Measurements from ENCODE around the gene ETV6.

ETV6 gene

GRCh38 chr12:11713202-11713601 is 63.7 kb downstream of the ETV6 start:
- in situ Hi-C loops (cut with MboI; ENCODE audit: low sequenced_read_pairs) = no loop called here

GRCh38 chr12:11714626-11715025 is 65.2 kb downstream of the ETV6 start:
- in situ Hi-C loops (cut with MboI; ENCODE audit: low sequenced_read_pairs) = no loop called here

DNA sequence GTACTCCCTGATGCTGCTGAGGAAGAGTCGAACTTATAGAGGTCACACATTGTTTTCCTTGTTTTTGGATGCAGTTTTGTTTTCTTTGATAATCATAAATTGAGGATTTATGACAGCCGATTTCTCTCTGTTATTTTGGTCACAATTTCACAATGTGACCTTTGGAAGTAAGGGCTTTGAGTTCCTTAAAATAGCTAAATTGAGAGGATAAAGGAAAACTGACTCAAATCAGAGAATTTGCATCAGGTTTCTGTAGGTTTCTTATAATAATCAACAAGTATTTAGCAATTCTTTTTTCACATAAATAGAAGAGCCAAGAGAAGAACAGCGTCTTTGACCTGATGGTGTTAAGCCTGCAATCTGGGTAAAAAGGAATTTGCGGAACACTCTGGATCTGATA is 66.1 kb downstream of the ETV6 start:
- in situ Hi-C loops (cut with MboI; ENCODE audit: low sequenced_read_pairs) = no loop called here

DNA sequence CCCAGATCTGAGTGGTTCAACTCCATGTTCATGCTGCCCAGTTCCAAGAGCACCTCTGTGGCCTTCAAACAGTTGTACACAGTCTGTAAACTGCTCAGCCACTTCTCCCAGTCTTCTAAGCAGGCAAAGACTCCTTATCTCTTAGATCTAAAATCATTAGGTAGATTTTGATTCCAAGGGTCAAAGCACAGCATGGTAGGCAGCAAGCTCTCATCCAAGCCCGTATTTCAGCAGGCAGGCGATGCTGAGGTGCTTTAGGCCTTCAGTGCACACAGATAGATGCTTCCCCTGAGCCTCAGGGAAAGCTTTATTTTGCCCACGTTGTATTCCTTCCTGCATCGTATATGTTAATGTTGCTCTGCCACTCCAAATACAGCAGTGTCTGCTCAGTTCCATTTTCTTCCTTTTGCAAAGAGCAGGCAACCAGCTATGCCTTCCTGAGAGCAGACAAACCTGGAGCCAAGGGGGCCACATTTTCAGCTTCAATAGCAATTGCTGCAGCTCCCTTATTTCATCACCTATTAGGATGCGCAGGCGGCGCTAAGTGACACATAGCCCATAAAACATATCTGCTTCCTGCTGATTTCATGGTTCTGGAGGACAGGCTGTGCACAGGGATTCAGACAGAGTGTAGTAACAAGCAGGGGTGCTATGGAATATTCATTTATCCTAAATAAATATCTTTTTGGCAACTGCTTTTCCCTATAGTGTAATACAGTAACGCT is 67.5 kb downstream of the ETV6 start:
- in situ Hi-C loops (cut with MboI; ENCODE audit: low sequenced_read_pairs) = no loop called here

GRCh38 chr12:11717519-11717961 is 68.1 kb downstream of the ETV6 start:
- in situ Hi-C loops (cut with MboI; ENCODE audit: low sequenced_read_pairs) = no loop called here

DNA sequence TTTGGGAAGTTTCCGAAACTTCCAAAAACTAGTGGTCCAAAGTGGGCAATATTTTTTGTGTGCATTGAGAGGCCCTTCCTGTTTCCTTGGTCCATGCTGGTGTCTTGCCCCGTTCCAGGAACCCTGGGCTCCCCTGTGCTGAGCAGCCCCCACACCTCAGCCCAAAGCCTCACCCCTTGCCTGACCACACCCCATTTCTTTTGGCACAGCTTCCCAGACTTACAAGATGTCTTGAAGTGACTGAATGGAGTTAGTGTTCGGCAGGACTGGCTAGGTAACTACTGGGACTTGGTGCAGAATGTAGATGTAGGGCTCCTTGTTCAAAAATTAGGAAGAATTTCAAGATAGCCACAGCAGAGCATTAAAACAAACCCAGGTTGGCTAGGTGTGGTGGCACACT is 68.6 kb downstream of the ETV6 start:
- in situ Hi-C loops (cut with MboI; ENCODE audit: low sequenced_read_pairs) = no loop called here

- in situ Hi-C loops (cut with MboI; ENCODE audit: low sequenced_read_pairs) = no loop called here
These were observed 69.3 kb downstream of the ETV6 start for GRCh38 chr12:11718768-11719253.

- in situ Hi-C loops (cut with MboI; ENCODE audit: low sequenced_read_pairs) = no loop called here
These were observed 70.2 kb downstream of the ETV6 start for GRCh38 chr12:11719678-11720099.

- in situ Hi-C loops (cut with MboI; ENCODE audit: low sequenced_read_pairs) = no loop called here
These were observed 72.6 kb downstream of the ETV6 start for GRCh38 chr12:11722071-11722470.

DNA sequence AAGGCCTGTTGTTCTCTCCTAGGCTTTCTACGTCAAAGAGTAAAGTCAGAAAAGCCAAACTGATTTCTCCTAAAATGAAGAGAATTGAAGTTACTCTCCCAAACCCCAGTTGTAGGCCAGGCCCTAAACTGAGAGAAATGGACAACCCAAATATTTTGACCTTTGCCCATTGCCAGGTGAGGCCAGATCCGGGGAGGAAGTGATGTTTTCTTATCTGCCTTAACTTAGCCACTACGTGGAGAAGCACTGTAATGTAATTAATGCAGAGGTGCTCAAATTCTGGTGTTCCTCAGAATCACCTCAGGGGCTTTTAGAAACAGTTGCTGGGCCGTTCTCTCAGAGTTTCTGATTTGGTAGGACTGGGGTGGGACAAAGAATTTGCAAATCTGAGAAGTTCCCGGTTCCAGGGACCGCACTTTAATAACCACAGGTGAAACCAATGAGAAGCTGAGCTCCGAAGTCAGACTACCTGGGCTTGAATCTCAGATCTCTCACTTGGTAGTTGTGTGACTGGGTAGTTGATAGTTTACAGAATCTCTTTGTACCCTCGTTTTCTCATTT is 73.2 kb downstream of the ETV6 start:
- in situ Hi-C loops (cut with MboI; ENCODE audit: low sequenced_read_pairs) = no loop called here

DNA sequence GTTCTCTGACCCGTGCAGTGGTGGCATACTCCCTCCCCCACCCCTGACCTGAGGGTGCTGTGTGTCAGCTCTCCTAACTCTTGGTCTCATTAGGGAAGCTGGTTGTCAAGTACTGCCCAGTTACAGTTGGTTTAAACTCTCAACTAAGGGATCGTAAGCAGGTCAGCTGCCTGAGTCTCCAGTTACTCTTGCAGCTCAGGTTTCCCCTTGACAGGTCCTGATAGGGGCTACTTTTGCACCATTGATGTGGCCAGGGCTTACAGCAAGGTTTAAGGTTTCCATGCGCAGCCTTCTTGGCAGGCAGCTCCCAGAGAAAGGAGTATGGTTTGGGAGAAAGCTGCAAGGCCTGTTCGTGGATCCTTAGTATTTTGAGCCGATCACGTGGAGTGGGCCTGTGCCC is 74.5 kb downstream of the ETV6 start:
- in situ Hi-C loops (cut with MboI; ENCODE audit: low sequenced_read_pairs) = no loop called here

GRCh38 chr12:11724888-11725311 is 75.4 kb downstream of the ETV6 start:
- in situ Hi-C loops (cut with MboI; ENCODE audit: low sequenced_read_pairs) = no loop called here

DNA sequence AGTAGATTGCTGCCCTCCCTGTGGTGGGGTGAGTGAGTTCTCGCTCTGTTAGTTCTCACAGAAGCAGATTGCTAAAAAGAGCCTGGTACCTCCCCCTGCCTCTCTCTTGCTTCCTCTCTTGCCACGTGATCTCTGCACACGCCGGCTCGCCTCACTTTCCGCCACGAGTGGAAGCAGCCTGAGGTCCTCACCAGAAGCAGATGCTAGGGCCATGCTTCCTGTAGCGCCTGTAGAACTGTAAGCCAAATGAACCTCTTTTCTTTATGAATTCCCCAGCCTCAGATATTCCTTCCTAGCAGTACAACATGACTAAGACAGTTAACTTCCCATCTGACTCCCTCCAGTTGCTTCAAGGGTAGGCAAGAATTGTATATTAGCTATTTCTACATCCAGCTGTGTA is 76.2 kb downstream of the ETV6 start:
- in situ Hi-C loops (cut with MboI; ENCODE audit: low sequenced_read_pairs) = no loop called here

DNA sequence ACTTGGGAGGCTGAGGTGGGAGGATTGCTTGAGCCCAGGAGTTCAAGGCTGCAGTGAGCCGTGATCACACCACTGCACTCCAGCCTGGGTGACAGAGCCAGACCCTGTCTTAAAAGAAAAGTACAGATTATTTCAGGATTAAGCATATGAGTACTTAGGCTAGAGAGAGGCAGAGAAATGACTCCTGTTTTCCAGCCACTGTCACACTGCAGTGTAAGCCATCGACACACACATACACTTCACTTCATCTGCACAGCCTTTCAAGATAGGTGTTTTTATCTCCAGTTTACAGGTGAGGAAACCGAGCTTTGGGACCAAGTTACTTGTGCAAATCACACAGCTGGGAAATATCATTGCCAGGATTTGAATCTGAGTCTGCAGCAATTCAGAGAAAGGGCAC is 77.2 kb downstream of the ETV6 start:
- in situ Hi-C loops (cut with MboI; ENCODE audit: low sequenced_read_pairs) = no loop called here

- in situ Hi-C loops (cut with MboI; ENCODE audit: low sequenced_read_pairs) = no loop called here
These were observed 77.7 kb downstream of the ETV6 start for GRCh38 chr12:11727133-11727664.

- in situ Hi-C loops (cut with MboI; ENCODE audit: low sequenced_read_pairs) = no loop called here
These were observed 78.8 kb downstream of the ETV6 start for GRCh38 chr12:11728154-11728755.

GRCh38 chr12:11729008-11729407 is 79.5 kb downstream of the ETV6 start:
- in situ Hi-C loops (cut with MboI; ENCODE audit: low sequenced_read_pairs) = no loop called here

DNA sequence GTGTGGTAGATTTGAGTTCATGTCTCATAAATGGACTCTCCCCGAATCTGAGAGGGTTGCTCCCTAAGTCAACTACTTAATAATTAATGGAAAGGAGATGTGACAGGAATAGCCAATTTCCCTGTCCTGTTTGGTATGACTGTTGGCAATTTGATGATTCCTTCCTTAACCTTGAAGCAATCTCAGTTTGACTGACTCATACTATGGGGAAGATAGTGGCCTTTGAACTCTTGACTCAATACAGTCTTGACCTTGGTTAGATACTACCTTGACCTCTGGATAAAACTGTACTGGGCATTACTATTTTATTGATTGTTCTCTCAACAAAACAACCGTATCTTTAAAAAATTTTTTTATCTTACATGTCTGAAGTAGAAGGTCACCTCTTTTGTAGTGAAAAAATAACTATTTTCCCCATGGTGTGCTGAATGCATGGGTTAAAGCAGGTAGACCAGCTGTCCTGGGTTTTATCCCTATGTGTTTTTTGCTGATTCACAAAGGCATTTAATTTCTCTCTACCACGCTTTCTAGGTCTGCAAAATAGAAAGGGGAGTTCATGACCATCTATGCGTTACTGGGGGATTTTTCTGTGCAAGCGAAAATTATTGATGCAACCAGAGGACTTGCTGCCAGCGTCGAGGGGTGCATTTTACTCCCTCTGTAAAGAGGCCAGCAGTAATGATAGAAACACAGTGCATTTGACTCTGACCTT is 80.1 kb downstream of the ETV6 start:
- in situ Hi-C loops (cut with MboI; ENCODE audit: low sequenced_read_pairs) = no loop called here

- in situ Hi-C loops (cut with MboI; ENCODE audit: low sequenced_read_pairs) = no loop called here
These were observed 81.0 kb downstream of the ETV6 start for GRCh38 chr12:11730299-11731041.

- in situ Hi-C loops (cut with MboI; ENCODE audit: low sequenced_read_pairs) = no loop called here
These were observed 81.5 kb downstream of the ETV6 start for GRCh38 chr12:11731042-11731357.

DNA sequence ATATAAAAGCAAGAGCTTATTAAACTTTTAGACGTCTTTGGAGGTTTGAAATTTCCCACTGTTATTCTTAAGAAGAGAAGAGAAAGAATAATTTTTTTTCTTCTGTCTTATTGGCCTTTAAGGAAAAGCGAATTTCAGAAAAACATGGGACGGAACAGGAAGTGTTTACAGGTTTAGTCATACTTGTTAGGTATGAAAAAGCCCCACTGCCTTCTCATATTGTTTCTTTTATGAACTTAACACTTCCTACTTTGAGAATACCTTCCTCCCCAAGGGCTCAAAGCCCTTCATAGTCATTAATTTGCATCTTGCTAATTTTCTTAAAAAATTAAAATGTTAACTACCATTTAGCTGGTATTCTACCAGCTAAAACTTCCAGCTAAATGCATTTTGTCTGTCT is 82.0 kb downstream of the ETV6 start:
- in situ Hi-C loops (cut with MboI; ENCODE audit: low sequenced_read_pairs) = no loop called here
